NCI-H2029 treated with DMSO at 0.1 percent for 48 hours (cell line): ENCODE measurements around the gene BORCS6.

ENCODE experiments used
- DNase-seq: peaks from one replicate; lab custom pipeline; 2025; lab: John Stamatoyannopoulos, UW

BORCS6 gene

GRCh38 chr17:8210761-8211458, 20.9 kb upstream of the BORCS6 start:
- DNase-seq = no peak

GRCh38 chr17:8209907-8210760, 20.2 kb upstream of the BORCS6 start, which contains the start of gene AURKB:
AURKB (minus strand) TSS chr17:8210575; CDS start chr17:8210224, 351 bp downstream.
- peak; percentile 26 for DNase-seq

- no peak for DNase-seq
These were observed 16.6 kb upstream of the BORCS6 start for GRCh38 chr17:8206536-8206935.

- DNase-seq = no peak
These were observed 15.0 kb upstream of the BORCS6 start for GRCh38 chr17:8204761-8205555.

GRCh38 chr17:8192070-8192815, 2.3 kb upstream of the BORCS6 start:
- DNase-seq = peak; percentile 93

GRCh38 chr17:8190506-8190905, 526 bp upstream of the BORCS6 start:
- DNase-seq = no peak

GRCh38 chr17:8189041-8189710, 804 bp downstream of the BORCS6 start:
- no peak for DNase-seq

- DNase-seq = no peak
These were observed 1.6 kb downstream of the BORCS6 start for GRCh38 chr17:8188263-8188839.

GRCh38 chr17:8187517-8188262, 2.3 kb downstream of the BORCS6 start:
- peak; percentile 80 for DNase-seq

- DNase-seq = peak; percentile 55
These were observed 3.0 kb downstream of the BORCS6 start for GRCh38 chr17:8186787-8187516.

- no peak for DNase-seq
These were observed 3.6 kb downstream of the BORCS6 start for GRCh38 chr17:8186446-8186786.

GRCh38 chr17:8185582-8186445, 4.2 kb downstream of the BORCS6 start:
- no peak for DNase-seq

GRCh38 chr17:8176998-8177731, 12.8 kb downstream of the BORCS6 start:
- no peak for DNase-seq

GRCh38 chr17:8176197-8176940, 13.6 kb downstream of the BORCS6 start, which contains the start of gene TMEM107:
TMEM107 (minus strand) TSS chr17:8176380; CDS start chr17:8176286, 94 bp downstream.
- no peak for DNase-seq

- DNase-seq = no peak
These were observed 14.2 kb downstream of the BORCS6 start for GRCh38 chr17:8175795-8176196.

- no peak for DNase-seq
These were observed 16.1 kb downstream of the BORCS6 start for GRCh38 chr17:8173871-8174322.
